ENCODE results near the gene CLEC12A.
"Not testable (repeated sequence)": the region's sequence is repeated elsewhere in the genome, so short reads cannot be mapped to it uniquely, and the experiment has no call there.

Gene CLEC12A

GRCh38 chr12:9951026-9951675 is 20.1 kb upstream of the CLEC12A start:
- H3K36me3 ChIP-seq (replicated peaks; ENCODE audit: insufficient read depth, low read length), result no peaks in the 10 kb centered on the region
- H3K9me3 ChIP-seq (replicated peaks; ENCODE audit: insufficient read depth, low read length), result no peaks in the 10 kb centered on the region
- no peak overlapping the region for H2AFZ ChIP-seq (ENCODE audit: low read length)
- no peak overlapping the region for H3K4me2 ChIP-seq (ENCODE audit: low read depth, low read length)
- H3K9me2 ChIP-seq (replicated peaks; ENCODE audit: insufficient read depth, low read length), result no peaks in the 10 kb centered on the region
- peaks cover 21% of the 10 kb centered on the region for H3K4me1 ChIP-seq (ENCODE audit: low read length)
- H3F3A ChIP-seq (ENCODE audit: insufficient read depth, low read length), result peaks cover 16% of the 10 kb centered on the region; the same call in 1 of the 2 replicates
- TF ChIP-seq EZH2phosphoT487 (IDR thresholded peaks at IDR 0.05; ENCODE audit: low read length) (no peak), EZH2 (optimal IDR thresholded peaks at IDR 0.05; ENCODE audit: low read depth, low read length) (no peak), CTCF (IDR thresholded peaks at IDR 0.05; ENCODE audit: low read length) (no peak)
- H3K79me2 ChIP-seq (ENCODE audit: low read length), result no peaks in the 10 kb centered on the region
- DNase-seq, result peak; percentile 25
- H3K27me3 ChIP-seq (replicated peaks; ENCODE audit: insufficient read depth, low read length), result no peaks in the 10 kb centered on the region
- no peak overlapping the region for H3K9ac ChIP-seq (ENCODE audit: low read length)
- no peaks in the 10 kb centered on the region for H4K20me1 ChIP-seq (ENCODE audit: insufficient read depth, low read length)
- H3K4me3 ChIP-seq (ENCODE audit: low read length), result no peak overlapping the region
- no peak overlapping the region for H3K27ac ChIP-seq (ENCODE audit: low read length)

- H3K4me3 ChIP-seq (ENCODE audit: low read length); H3K9ac ChIP-seq (ENCODE audit: low read length); H3K27ac ChIP-seq (ENCODE audit: low read length); DNase-seq; H3K36me3 ChIP-seq (replicated peaks; ENCODE audit: insufficient read depth, low read length); H3K4me2 ChIP-seq (ENCODE audit: low read depth, low read length); H2AFZ ChIP-seq (ENCODE audit: low read length); H3K9me2 ChIP-seq (replicated peaks; ENCODE audit: insufficient read depth, low read length); H3K79me2 ChIP-seq (ENCODE audit: low read length); H4K20me1 ChIP-seq (ENCODE audit: insufficient read depth, low read length); H3K27me3 ChIP-seq (replicated peaks; ENCODE audit: insufficient read depth, low read length); H3K9me3 ChIP-seq (replicated peaks; ENCODE audit: insufficient read depth, low read length): not testable (repeated sequence)
- H3K4me1 ChIP-seq (ENCODE audit: low read length), result peaks cover 26% of the 10 kb centered on the region
- H3F3A ChIP-seq (ENCODE audit: insufficient read depth, low read length), result peaks cover 23% of the 10 kb centered on the region
Observed at GRCh38 chr12:9952954-9953729, 18.1 kb upstream of the CLEC12A start.

DNA sequence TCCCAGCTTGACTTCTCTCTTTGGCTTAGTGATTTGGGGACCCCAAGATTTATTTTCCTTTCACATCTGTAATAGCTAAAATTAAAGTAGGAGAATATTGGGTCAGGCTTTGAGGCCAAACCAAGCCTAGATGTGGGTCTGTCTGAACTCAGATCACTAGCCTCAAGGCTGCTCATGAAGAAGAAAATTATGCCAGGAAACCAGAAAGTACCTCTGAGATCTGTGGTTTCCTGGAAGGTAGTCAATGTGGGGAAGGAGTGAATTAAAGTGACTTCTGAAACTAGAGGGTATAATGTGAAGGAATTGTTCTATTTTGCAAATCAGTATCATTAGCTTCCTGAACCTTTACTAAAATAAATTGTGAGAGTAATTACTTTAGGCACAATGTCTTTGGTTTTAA is 13.4 kb upstream of the CLEC12A start:
- Histone ChIP-seq H3K27me3 (replicated peaks; ENCODE audit: insufficient read depth, low read length) (no peaks in the 10 kb centered on the region), H2AFZ (ENCODE audit: low read length) (no peak overlapping the region), H3F3A (ENCODE audit: insufficient read depth, low read length) (peaks cover 13% of the 10 kb centered on the region), H3K4me1 (ENCODE audit: low read length) (peaks cover 24% of the 10 kb centered on the region), H3K9me3 (replicated peaks; ENCODE audit: insufficient read depth, low read length) (no peaks in the 10 kb centered on the region), H3K9me2 (replicated peaks; ENCODE audit: insufficient read depth, low read length) (no peaks in the 10 kb centered on the region), H3K9ac (ENCODE audit: low read length) (no peak overlapping the region), H3K4me3 (ENCODE audit: low read length) (no peak overlapping the region), H3K36me3 (replicated peaks; ENCODE audit: insufficient read depth, low read length) (no peaks in the 10 kb centered on the region), H3K4me2 (ENCODE audit: low read depth, low read length) (peak overlapping the region; percentile 56; the same call in 1 of the 2 replicates), H3K79me2 (ENCODE audit: low read length) (no peaks in the 10 kb centered on the region), H3K27ac (ENCODE audit: low read length) (peak overlapping the region; percentile 39; the same call in 1 of the 2 replicates), H4K20me1 (ENCODE audit: insufficient read depth, low read length) (no peaks in the 10 kb centered on the region)
- TF ChIP-seq EZH2 (optimal IDR thresholded peaks at IDR 0.05; ENCODE audit: low read depth, low read length), result no peak
- no peak for TF ChIP-seq EZH2phosphoT487 (IDR thresholded peaks at IDR 0.05; ENCODE audit: low read length)
- no peak for TF ChIP-seq CTCF (IDR thresholded peaks at IDR 0.05; ENCODE audit: low read length)
- peak; percentile 66 for DNase-seq

- Histone ChIP-seq H3K36me3 (replicated peaks; ENCODE audit: insufficient read depth, low read length) (no peaks in the 10 kb centered on the region), H3K4me1 (ENCODE audit: low read length) (peaks cover 24% of the 10 kb centered on the region), H3K27ac (ENCODE audit: low read length) (no peak overlapping the region), H4K20me1 (ENCODE audit: insufficient read depth, low read length) (no peaks in the 10 kb centered on the region), H2AFZ (ENCODE audit: low read length) (no peak overlapping the region), H3K4me2 (ENCODE audit: low read depth, low read length) (peak overlapping the region; percentile 19; the same call in 1 of the 2 replicates), H3K9ac (ENCODE audit: low read length) (no peak overlapping the region), H3K9me3 (replicated peaks; ENCODE audit: insufficient read depth, low read length) (no peaks in the 10 kb centered on the region), H3K27me3 (replicated peaks; ENCODE audit: insufficient read depth, low read length) (no peaks in the 10 kb centered on the region), H3K79me2 (ENCODE audit: low read length) (no peaks in the 10 kb centered on the region), H3K9me2 (replicated peaks; ENCODE audit: insufficient read depth, low read length) (no peaks in the 10 kb centered on the region), H3F3A (ENCODE audit: insufficient read depth, low read length) (peaks cover 13% of the 10 kb centered on the region), H3K4me3 (ENCODE audit: low read length) (no peak overlapping the region)
- no peak for DNase-seq
- no peak for TF ChIP-seq CTCF (IDR thresholded peaks at IDR 0.05; ENCODE audit: low read length)
- TF ChIP-seq EZH2phosphoT487 (IDR thresholded peaks at IDR 0.05; ENCODE audit: low read length), result no peak
- TF ChIP-seq EZH2 (optimal IDR thresholded peaks at IDR 0.05; ENCODE audit: low read depth, low read length), result no peak
Observed at GRCh38 chr12:9960590-9960989, 10.6 kb upstream of the CLEC12A start.
